Mucosa of rectum (tissue), 2 donors: ENCODE results near the gene POLE.

Source experiments
- H3K27ac ChIP-seq, 2 donors: one replicate each; pipeline ENCODE4 v1.7.0; 2013; ENCODE audit warnings: inconsistent platforms in 2 of 2, low read depth in 2 of 2, low read length in 2 of 2
- H3K27me3 ChIP-seq, 2 donors: one replicate each; pipeline ENCODE4 v1.7.0; 2013; ENCODE audit warnings: low read length in 2 of 2; ENCODE audit not compliant: control insufficient read depth in 2 of 2, insufficient read depth in 2 of 2
- H3K36me3 ChIP-seq, 2 donors: one replicate each; pipeline ENCODE4 v1.7.0; 2013; ENCODE audit warnings: low read length in 2 of 2; ENCODE audit not compliant: control insufficient read depth in 2 of 2, insufficient read depth in 2 of 2
- H3K4me1 ChIP-seq, 2 donors: one replicate each; pipeline ENCODE4 v1.7.0; 2013; ENCODE audit warnings: low read length in 2 of 2, mild to moderate bottlenecking in 1 of 2; ENCODE audit not compliant: control insufficient read depth in 2 of 2, insufficient read depth in 2 of 2
- H3K4me3 ChIP-seq, 2 donors: one replicate each; pipeline ENCODE4 v1.7.0; 2013; ENCODE audit warnings: low read length in 2 of 2
- H3K9ac ChIP-seq, 2 donors: one replicate each; pipeline ENCODE4 v1.7.0; 2013; ENCODE audit warnings: low read length in 2 of 2, low read depth in 1 of 2, mild to moderate bottlenecking in 1 of 2
- H3K9me3 ChIP-seq, 2 donors: one replicate each; pipeline ENCODE4 v1.7.0; 2013; ENCODE audit warnings: low read length in 2 of 2; ENCODE audit not compliant: control insufficient read depth in 2 of 2
- donor health status: healthy.
- donor health status: Normal muscosa, but diverticular disease.

Gene POLE

DNA sequence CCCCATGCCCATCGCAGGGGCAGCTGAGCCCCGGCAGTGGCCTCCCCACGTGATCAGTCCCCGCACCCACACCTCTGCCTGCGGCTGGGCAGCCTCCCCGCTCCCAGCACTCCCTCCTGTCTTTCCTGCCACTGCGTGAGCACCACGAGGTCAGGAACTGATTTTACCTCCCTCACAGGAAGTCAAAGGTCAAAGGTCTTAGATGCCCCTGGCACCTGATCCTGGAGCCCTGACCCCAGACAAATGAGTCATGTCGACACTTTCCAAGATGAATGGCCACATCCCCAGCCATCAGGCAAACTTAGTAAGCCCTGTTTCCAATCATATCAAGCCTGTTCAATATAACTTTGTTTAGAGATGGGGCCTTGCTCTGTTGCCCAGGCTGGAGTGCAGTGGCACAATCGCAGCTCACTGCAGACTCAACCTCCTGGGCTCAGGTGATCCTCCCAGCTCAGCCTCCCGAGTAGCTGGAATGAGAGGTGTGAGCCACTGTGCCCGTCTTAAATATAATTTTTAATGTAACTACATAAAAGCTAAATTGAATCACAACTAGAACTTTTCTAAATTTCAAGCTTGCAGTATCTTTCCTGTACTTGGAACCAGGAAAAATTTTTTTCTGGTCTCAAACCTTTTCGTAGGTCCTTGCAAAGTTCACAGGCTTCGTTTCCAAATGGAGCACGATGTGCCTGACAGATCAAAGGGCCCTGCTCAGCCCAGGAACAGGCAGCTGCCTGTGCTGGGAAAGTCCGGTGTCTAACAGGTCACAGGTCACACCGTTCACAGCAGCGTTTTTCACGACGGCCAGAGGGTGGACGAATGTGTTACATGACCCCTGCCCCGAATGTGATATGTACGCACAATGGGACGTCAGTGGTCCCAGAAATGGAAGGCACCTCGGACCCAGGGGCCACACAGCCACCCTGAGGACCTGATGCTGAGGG lies 78.6 kb downstream of the POLE start:
- Histone ChIP-seq H3K27me3 (peaks cover 32 to 38% of the 10 kb centered on the region in 2 donors), H3K4me1 (peaks cover 2 to 4% of the 10 kb centered on the region in 2 donors), H3K27ac (no peak overlapping the region)

GRCh38 chr12:132606927-132607326 lies 80.2 kb downstream of the POLE start:
- Histone ChIP-seq H3K27me3 (peaks cover 32 to 42% of the 10 kb centered on the region in 2 donors), H3K9ac (no peak overlapping the region), H3K9me3 (peaks cover 0 to 4% of the 10 kb centered on the region in 2 donors), H3K27ac (no peak overlapping the region), H3K4me3 (no peak overlapping the region), H3K4me1 (peaks cover 15% of the 10 kb centered on the region in 2 donors), H3K36me3 (no peaks in the 10 kb centered on the region)

More for the DNA sequence above, 78.6 kb downstream of the POLE start:
- Histone ChIP-seq H3K9me3 (peaks cover 0 to 4% of the 10 kb centered on the region in 2 donors), H3K4me3 (no peak overlapping the region), H3K9ac (no peak overlapping the region), H3K36me3 (no peaks in the 10 kb centered on the region)

GRCh38 chr12:132606466-132606865 lies 80.7 kb downstream of the POLE start:
- H3K27me3 ChIP-seq = peaks cover 32 to 42% of the 10 kb centered on the region in 2 donors

GRCh38 chr12:132605892-132606291 lies 81.2 kb downstream of the POLE start:
- H3K36me3 ChIP-seq = no peaks in the 10 kb centered on the region
- H3K4me1 ChIP-seq = peaks cover 15 to 18% of the 10 kb centered on the region in 2 donors
- H3K27ac ChIP-seq = no peak overlapping the region
- peaks cover 32 to 44% of the 10 kb centered on the region in 2 donors for H3K27me3 ChIP-seq
- H3K9ac ChIP-seq = no peak overlapping the region
- no peak overlapping the region for H3K4me3 ChIP-seq
- no peaks in the 10 kb centered on the region for H3K9me3 ChIP-seq

More at GRCh38 chr12:132606466-132606865, 80.7 kb downstream of the POLE start:
- Histone ChIP-seq H3K9me3 (peaks cover 0 to 1% of the 10 kb centered on the region in 2 donors), H3K9ac (no peak overlapping the region), H3K4me3 (no peak overlapping the region), H3K36me3 (no peaks in the 10 kb centered on the region), H3K27ac (no peak overlapping the region), H3K4me1 (peaks cover 15% of the 10 kb centered on the region in 2 donors)

- Histone ChIP-seq H3K36me3 (no peaks in the 10 kb centered on the region), H3K27me3 (peaks cover 27 to 51% of the 10 kb centered on the region in 2 donors), H3K27ac (no peak overlapping the region), H3K9me3 (no peaks in the 10 kb centered on the region), H3K4me1 (peaks cover 22 to 24% of the 10 kb centered on the region in 2 donors), H3K9ac (no peak overlapping the region), H3K4me3 (no peak overlapping the region)
These were observed 82.3 kb downstream of the POLE start for GRCh38 chr12:132604668-132605441.

- Histone ChIP-seq H3K4me1 (peaks cover 22 to 24% of the 10 kb centered on the region in 2 donors), H3K4me3 (no peak overlapping the region), H3K9me3 (no peaks in the 10 kb centered on the region), H3K27me3 (peaks cover 27 to 51% of the 10 kb centered on the region in 2 donors), H3K36me3 (no peaks in the 10 kb centered on the region), H3K9ac (no peak overlapping the region), H3K27ac (no peak overlapping the region)
These were observed 83.0 kb downstream of the POLE start for GRCh38 chr12:132604151-132604618.

- peak overlapping the region in 1 of 2 donors; percentile 16 for H3K27ac ChIP-seq
- peaks cover 22 to 47% of the 10 kb centered on the region in 2 donors for H3K27me3 ChIP-seq
- H3K9ac ChIP-seq = no peak overlapping the region
These were observed 83.6 kb downstream of the POLE start for GRCh38 chr12:132603240-132604150.

GRCh38 chr12:132602572-132603239 lies 84.4 kb downstream of the POLE start:
- Histone ChIP-seq H3K27ac (no peak overlapping the region), H3K4me3 (peak overlapping the region in 1 of 2 donors; percentile 28), H3K36me3 (no peaks in the 10 kb centered on the region), H3K4me1 (peaks cover 23 to 24% of the 10 kb centered on the region in 2 donors), H3K27me3 (peaks cover 17 to 41% of the 10 kb centered on the region in 2 donors), H3K9me3 (no peaks in the 10 kb centered on the region), H3K9ac (no peak overlapping the region)

More at GRCh38 chr12:132603240-132604150, 83.6 kb downstream of the POLE start:
- Histone ChIP-seq H3K4me1 (peaks cover 23 to 24% of the 10 kb centered on the region in 2 donors), H3K9me3 (no peaks in the 10 kb centered on the region), H3K4me3 (peak overlapping the region in 1 of 2 donors; percentile 7), H3K36me3 (no peaks in the 10 kb centered on the region)
